Body of pancreas (tissue), 4 donors: ENCODE measurements around the gene ARID1B. TPM values are rescaled to one million over a fixed set of nuclear protein-coding genes. Genes with fewer than 3 reads are reported as not detected.
"Not testable (repeated sequence)": the region's sequence is repeated elsewhere in the genome, so short reads cannot be mapped to it uniquely, and the experiment has no call there.

Source experiments
- ATAC-seq: fragments of 150-250 bp; one replicate; pipeline ENCODE4 v1.9.1; 2016
- DNase-seq, 4 donors: peaks; one replicate each; pipeline ENCODE4 v3.0.0-alpha.2; 2019
- H3K27ac ChIP-seq, 4 donors: fragments of 200-600 bp; sonication (generic); 1 replicate in 3 of 4; 2 replicates in 1 of 4; pipeline versions ENCODE4 v1.5.1 to v1.6.1; 2016 to 2019; ENCODE audit warnings: mild to moderate bottlenecking in 1 of 4, mixed read lengths in 1 of 4, moderate library complexity in 1 of 4
- H3K27me3 ChIP-seq, 2 donors: fragments of 200-600 bp; sonication (generic); one replicate each; pipeline ENCODE4 v1.6.0; 2016; ENCODE audit warnings: mild to moderate bottlenecking in 1 of 2
- H3K36me3 ChIP-seq, 2 donors: fragments of 200-600 bp; sonication (generic); replicated peaks in 1 of 2; 2 replicates each; pipeline ENCODE4 v1.5.1; 2016; ENCODE audit warnings: low read depth in 2 of 2; ENCODE audit not compliant: insufficient read depth in 1 of 2
- H3K4me1 ChIP-seq: fragments of 200-600 bp; sonication (generic); one replicate; pipeline ENCODE4 v1.6.0; 2016
- H3K4me3 ChIP-seq, 2 donors: fragments of 200-600 bp; sonication (generic); 1 replicate in 1 of 2; 2 replicates in 1 of 2; pipeline ENCODE4 v1.5.1; 2016 to 2019
- H3K9me3 ChIP-seq, 3 donors: fragments of 200-600 bp; sonication (generic); 1 replicate in 2 of 3; 2 replicates in 1 of 3; pipeline ENCODE4 v1.5.1; 2016
- CTCF ChIP-seq, 7 experiments: fragments of 450-650 bp in 4 of 7; fragments of 200-600 bp in 3 of 7; sonication (generic) in 3 of 7; IDR thresholded peaks; one replicate each; pipeline ENCODE4 v1.5.1; 2016 to 2019; ENCODE audit warnings: antibody characterized with exemption in 7 of 7
- POLR2A ChIP-seq, 3 donors: fragments of 450-650 bp; IDR thresholded peaks; one replicate each; pipeline ENCODE4 v1.6.1; 2016; ENCODE audit warnings: antibody characterized with exemption in 3 of 3, mild to moderate bottlenecking in 2 of 3
- WGBS, 2 donors: methylation state at CpG; one replicate each; pipeline ENCODE4 v1.1.5; 2017; 5-methylcytosine and 5-hydroxymethylcytosine counted together
- intact Hi-C: fragments of 100-400 bp; cut with DNase I; formaldehyde crosslinking; loops from one replicate; pipeline ENCODE4 v1.15.1; 2023
- total RNA-seq, 2 donors: library from RNA; depleted of rRNA; stranded (reverse); fragments of >200 nt; gene quantifications; one replicate each; pipeline ENCODE4 v1.1.0, GENCODE V29; 2016

The ARID1B gene
- total RNA-seq, 2 donors from 2014 or later: 71.5 to 85.1 TPM

GRCh38 chr6:156940221-156940620, 163.0 kb downstream of the ARID1B start:
- Histone ChIP-seq H3K27me3 (no peaks in the 10 kb centered on the region), H3K36me3 (no peaks in the 10 kb centered on the region), H3K9me3 (no peaks in the 10 kb centered on the region), H3K27ac (peak overlapping the region in 1 of 4 donors; percentile 54), H3K4me3 (no peak overlapping the region), H3K4me1 (peaks cover 71% of the 10 kb centered on the region)
- no peak for TF ChIP-seq CTCF (IDR thresholded peaks at IDR 0.05)
- no peak for TF ChIP-seq POLR2A (IDR thresholded peaks at IDR 0.05)
- DNase-seq (no peak), ATAC-seq (no peak)
- WGBS, 2 donors: 32 to 36% methylated on average over 5 of the region's 5 CpGs
- intact Hi-C loops: no loop called here

GRCh38 chr6:156942266-156942665, 165.1 kb downstream of the ARID1B start:
- Histone ChIP-seq H3K4me1 (peaks cover 69% of the 10 kb centered on the region), H3K9me3 (no peaks in the 10 kb centered on the region), H3K4me3 (no peak overlapping the region), H3K27ac (no peak overlapping the region), H3K27me3 (no peaks in the 10 kb centered on the region), H3K36me3 (no peaks in the 10 kb centered on the region)
- TF ChIP-seq CTCF (IDR thresholded peaks at IDR 0.05): no peak
- TF ChIP-seq POLR2A (IDR thresholded peaks at IDR 0.05): no peak
- intact Hi-C loops: no loop called here
- no peak for ATAC-seq
- WGBS, 2 donors: 93 to 96% methylated on average over 2 of the region's 2 CpGs
- DNase-seq: no peak

GRCh38 chr6:156943166-156943565, 166.0 kb downstream of the ARID1B start:
- no peak for DNase-seq
- Histone ChIP-seq H3K9me3 (no peaks in the 10 kb centered on the region), H3K36me3 (no peaks in the 10 kb centered on the region), H3K4me1 (peaks cover 65% of the 10 kb centered on the region), H3K27me3 (no peaks in the 10 kb centered on the region), H3K27ac (no peak overlapping the region), H3K4me3 (no peak overlapping the region)
- TF ChIP-seq CTCF (IDR thresholded peaks at IDR 0.05) (peak in 1 of 7 experiments; percentile 9), POLR2A (IDR thresholded peaks at IDR 0.05) (no peak)
- no peak for ATAC-seq
- 53 to 64% methylated on average over 6 of the region's 6 CpGs for WGBS, 2 donors
- intact Hi-C loops: no loop called here

GRCh38 chr6:156943816-156944215, 166.6 kb downstream of the ARID1B start:
- TF ChIP-seq POLR2A (IDR thresholded peaks at IDR 0.05) (no peak), CTCF (IDR thresholded peaks at IDR 0.05) (no peak)
- WGBS, 2 donors: 38 to 43% methylated on average over 4 of the region's 4 CpGs
- Histone ChIP-seq H3K27me3 (no peaks in the 10 kb centered on the region), H3K27ac (peak overlapping the region in 3 of 4 donors; percentile 15 to 47 (median 33)), H3K4me3 (no peak overlapping the region), H3K36me3 (no peaks in the 10 kb centered on the region), H3K4me1 (peaks cover 61% of the 10 kb centered on the region), H3K9me3 (no peaks in the 10 kb centered on the region)
- intact Hi-C loops: no loop called here
- ATAC-seq (no peak), DNase-seq (peak in 2 of 4 donors; percentile 28 to 44)

- TF ChIP-seq POLR2A (IDR thresholded peaks at IDR 0.05) (no peak), CTCF (IDR thresholded peaks at IDR 0.05) (no peak)
- no peaks in the 10 kb centered on the region for H3K36me3 ChIP-seq
- H3K27me3 ChIP-seq: no peaks in the 10 kb centered on the region
- WGBS, 2 donors: 94 to 95% methylated on average over 6 of the region's 6 CpGs
- no peak overlapping the region for H3K4me3 ChIP-seq
- no peak for ATAC-seq
- intact Hi-C loops: no loop called here
- peaks cover 62% of the 10 kb centered on the region for H3K4me1 ChIP-seq
- no peaks in the 10 kb centered on the region for H3K9me3 ChIP-seq
- peak overlapping the region in 3 of 4 donors; percentile 15 to 47 (median 33) for H3K27ac ChIP-seq
- DNase-seq: no peak
Measured at GRCh38 chr6:156944412-156944811, 167.2 kb downstream of the ARID1B start.

GRCh38 chr6:156945789-156946172, 168.6 kb downstream of the ARID1B start:
- H3K4me3 ChIP-seq, DNase-seq, H3K27ac ChIP-seq, ATAC-seq, intact Hi-C loops, H3K9me3 ChIP-seq, H3K27me3 ChIP-seq, H3K36me3 ChIP-seq: not testable (repeated sequence)
- WGBS, 2 donors: 97 to 99% methylated on average over 6 of the region's 6 CpGs
- peaks cover 56% of the 10 kb centered on the region for H3K4me1 ChIP-seq
